SK-N-SH treated with all-trans-retinoic acid at 6 μM for 48 hours (cell line): ENCODE data around the gene SOX21.

Source experiments
- ARNTL ChIP-seq: fragments of 450-650 bp; formaldehyde crosslinking; IDR thresholded peaks from 2 replicates; pipeline ENCODE4 v1.5.0; 2020; ENCODE audit warnings: low read depth, mild to moderate bottlenecking, moderate library complexity, borderline replicate concordance
- GLIS3 ChIP-seq: fragments of 250-450 bp; sonication (Bioruptor Pico); IDR thresholded peaks from 2 replicates; pipeline ENCODE4 v1.5.0; 2020; ENCODE audit warnings: mild to moderate bottlenecking, moderate library complexity
- ISL1 ChIP-seq: fragments of 250-450 bp; sonication (Bioruptor Pico); IDR thresholded peaks from 2 replicates; pipeline ENCODE4 v2.1.2; 2022; ENCODE audit warnings: mild to moderate bottlenecking, moderate library complexity
- PATZ1 ChIP-seq: fragments of 250-450 bp; sonication (Bioruptor Pico); IDR thresholded peaks from 2 replicates; pipeline ENCODE4 v1.8.0; 2020; ENCODE audit warnings: mild to moderate bottlenecking, moderate library complexity, borderline replicate concordance
- POU6F1 ChIP-seq: fragments of 250-450 bp; sonication (Bioruptor Pico); IDR thresholded peaks from 2 replicates; pipeline ENCODE4 v1.8.0; 2021; ENCODE audit warnings: low read depth, mild to moderate bottlenecking, moderate library complexity, borderline replicate concordance
- PPARA ChIP-seq: fragments of 250-450 bp; sonication (Bioruptor Pico); IDR thresholded peaks from 2 replicates; pipeline ENCODE4 v1.5.0; 2020; ENCODE audit warnings: mild to moderate bottlenecking, borderline replicate concordance
- RARB ChIP-seq: fragments of 250-450 bp; sonication (Bioruptor Pico); IDR thresholded peaks from 2 replicates; pipeline ENCODE4 v1.8.0; 2021; ENCODE audit warnings: mild to moderate bottlenecking, moderate library complexity
- TCF4 ChIP-seq: fragments of 250-450 bp; sonication (Bioruptor Pico); IDR thresholded peaks from 2 replicates; pipeline ENCODE4 v1.8.0; 2021; ENCODE audit warnings: mild to moderate bottlenecking, moderate library complexity, borderline replicate concordance
- TSHZ2 ChIP-seq: fragments of 250-450 bp; sonication (Bioruptor Pico); IDR thresholded peaks from 2 replicates; pipeline ENCODE4 v1.5.0; 2020; ENCODE audit warnings: mild to moderate bottlenecking, moderate library complexity
- ZFP3 ChIP-seq: fragments of 250-450 bp; sonication (Bioruptor Pico); IDR thresholded peaks from 2 replicates; pipeline ENCODE4 v1.5.0; 2020; ENCODE audit warnings: mild to moderate bottlenecking, moderate library complexity
- ZFP30 ChIP-seq: fragments of 450-650 bp; formaldehyde crosslinking; IDR thresholded peaks from 2 replicates; pipeline ENCODE4 v1.5.0; 2022; ENCODE audit warnings: mild to moderate bottlenecking, moderate library complexity
- ZNF70 ChIP-seq: fragments of 450-650 bp; formaldehyde crosslinking; IDR thresholded peaks from 2 replicates; pipeline ENCODE4 v1.5.0; 2020; ENCODE audit warnings: mild to moderate bottlenecking, moderate library complexity
- ZNF8 ChIP-seq: fragments of 450-650 bp; formaldehyde crosslinking; IDR thresholded peaks from 2 replicates; pipeline ENCODE4 v1.5.0; 2020; ENCODE audit warnings: mild to moderate bottlenecking, moderate library complexity
- TF ChIP-seq, protein P1 (sequence below): fragments of 250-450 bp; sonication (Bioruptor Pico); IDR thresholded peaks from 2 replicates; pipeline ENCODE4 v1.5.1; 2020; ENCODE audit warnings: low read depth, mild to moderate bottlenecking, moderate library complexity

- TF ChIP-seq ARNTL (CRISPR knock-in tag), result no peak
- TF ChIP-seq RARB (CRISPR knock-in tag), result no peak
- TF ChIP-seq PATZ1 (CRISPR knock-in tag), result no peak
- no peak for TF ChIP-seq ZNF8
- TF ChIP-seq POU6F1 (CRISPR knock-in tag), result no peak
- TF ChIP-seq GLIS3, result no peak
- TF ChIP-seq ZFP30 (CRISPR knock-in tag), result no peak
- no peak for TF ChIP-seq ZNF70 (CRISPR knock-in tag)
- TF ChIP-seq ISL1 (CRISPR knock-in tag), result no peak
- no peak for TF ChIP-seq PPARA (CRISPR knock-in tag)
- no peak for TF ChIP-seq TSHZ2 (CRISPR knock-in tag)
- no peak for TF ChIP-seq TCF4 (CRISPR knock-in tag)
- no peak for TF ChIP-seq ZFP3 (CRISPR knock-in tag)
- TF ChIP-seq, protein P1, sequence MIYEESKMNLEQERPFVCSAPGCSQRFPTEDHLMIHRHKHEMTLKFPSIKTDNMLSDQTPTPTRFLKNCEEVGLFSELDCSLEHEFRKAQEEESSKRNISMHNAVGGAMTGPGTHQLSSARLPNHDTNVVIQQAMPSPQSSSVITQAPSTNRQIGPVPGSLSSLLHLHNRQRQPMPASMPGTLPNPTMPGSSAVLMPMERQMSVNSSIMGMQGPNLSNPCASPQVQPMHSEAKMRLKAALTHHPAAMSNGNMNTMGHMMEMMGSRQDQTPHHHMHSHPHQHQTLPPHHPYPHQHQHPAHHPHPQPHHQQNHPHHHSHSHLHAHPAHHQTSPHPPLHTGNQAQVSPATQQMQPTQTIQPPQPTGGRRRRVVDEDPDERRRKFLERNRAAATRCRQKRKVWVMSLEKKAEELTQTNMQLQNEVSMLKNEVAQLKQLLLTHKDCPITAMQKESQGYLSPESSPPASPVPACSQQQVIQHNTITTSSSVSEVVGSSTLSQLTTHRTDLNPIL, result no peak
Observed at GRCh38 chr13:94739235-94739634, 26.9 kb upstream of the SOX21 start.
